ENCODE data around the gene TELO2.

DNA sequence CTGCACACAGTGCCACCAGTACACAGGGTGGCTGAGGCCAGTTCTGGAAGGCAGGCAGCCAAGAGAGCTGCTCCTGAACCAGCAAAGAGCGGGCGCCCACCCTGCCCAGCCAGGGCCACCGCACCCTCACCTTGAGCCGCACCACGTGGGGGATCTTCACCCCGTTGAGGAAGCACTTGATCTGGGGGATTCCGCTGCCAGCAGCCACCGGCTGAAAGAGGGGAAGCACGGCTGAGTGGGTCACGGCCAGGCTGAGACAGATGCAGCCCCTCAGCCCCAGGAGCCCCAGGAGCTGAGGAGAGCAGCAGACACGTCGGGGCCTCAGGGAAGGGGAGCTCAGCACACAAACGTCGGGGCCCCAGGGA is 34.2 kb upstream of the TELO2 start:
- TF ChIP-seq CTCF (IDR thresholded peaks at IDR 0.05) = no peak
- TF ChIP-seq POLR2A (IDR thresholded peaks at IDR 0.05) = no peak
- no peak for TF ChIP-seq EP300 (IDR thresholded peaks at IDR 0.05)
